ENCODE data around the gene ARHGEF25.
"Not testable (repeated sequence)": the region's sequence is repeated elsewhere in the genome, so short reads cannot be mapped to it uniquely, and the experiment has no call there.

ARHGEF25 gene

DNA sequence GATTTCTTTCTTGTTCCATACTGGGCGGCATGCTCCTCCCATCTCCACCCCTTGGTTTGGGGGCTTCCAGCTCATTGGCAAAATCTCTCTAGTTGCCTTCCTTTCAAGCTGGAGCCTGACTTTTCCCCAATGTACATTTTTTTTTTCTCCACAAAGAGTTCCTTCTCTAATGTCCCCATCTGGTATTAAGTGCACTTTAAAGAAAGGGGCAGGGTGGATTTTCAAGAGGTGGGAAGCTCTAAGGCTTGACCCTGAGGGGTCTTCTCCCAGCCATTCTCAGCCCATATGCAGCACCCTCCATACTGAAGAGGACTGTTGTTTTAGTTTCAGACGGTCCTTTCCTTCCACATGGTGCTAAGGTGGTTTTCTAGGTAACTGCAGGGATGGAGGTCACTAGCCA, 26.1 kb upstream of the ARHGEF25 start:
- DNase-seq (ENCODE audit: low spot score) = no peak

DNA sequence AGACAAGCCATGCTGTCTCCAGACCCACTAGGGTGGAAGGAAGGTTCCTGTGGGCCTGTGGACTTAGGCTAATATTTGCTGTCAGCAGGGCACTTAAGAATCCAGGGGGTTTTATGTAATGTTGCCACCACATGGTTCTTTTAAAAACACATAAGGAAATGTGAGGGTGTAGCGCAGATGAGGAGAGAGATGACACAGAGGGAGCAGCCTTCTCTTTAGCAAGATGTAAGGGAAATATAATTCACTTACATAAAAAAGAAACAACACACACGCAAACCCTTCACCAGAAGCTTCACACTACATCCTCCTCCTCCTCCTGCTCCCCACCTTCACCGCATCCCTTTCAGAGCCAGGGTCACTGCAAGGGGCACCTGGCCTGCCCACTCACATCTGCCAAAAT, 25.1 kb upstream of the ARHGEF25 start:
- no peak for DNase-seq (ENCODE audit: low spot score)

- DNase-seq (ENCODE audit: low spot score) = no peak
Observed at GRCh38 chr12:57586832-57587429, 24.3 kb upstream of the ARHGEF25 start.

DNA sequence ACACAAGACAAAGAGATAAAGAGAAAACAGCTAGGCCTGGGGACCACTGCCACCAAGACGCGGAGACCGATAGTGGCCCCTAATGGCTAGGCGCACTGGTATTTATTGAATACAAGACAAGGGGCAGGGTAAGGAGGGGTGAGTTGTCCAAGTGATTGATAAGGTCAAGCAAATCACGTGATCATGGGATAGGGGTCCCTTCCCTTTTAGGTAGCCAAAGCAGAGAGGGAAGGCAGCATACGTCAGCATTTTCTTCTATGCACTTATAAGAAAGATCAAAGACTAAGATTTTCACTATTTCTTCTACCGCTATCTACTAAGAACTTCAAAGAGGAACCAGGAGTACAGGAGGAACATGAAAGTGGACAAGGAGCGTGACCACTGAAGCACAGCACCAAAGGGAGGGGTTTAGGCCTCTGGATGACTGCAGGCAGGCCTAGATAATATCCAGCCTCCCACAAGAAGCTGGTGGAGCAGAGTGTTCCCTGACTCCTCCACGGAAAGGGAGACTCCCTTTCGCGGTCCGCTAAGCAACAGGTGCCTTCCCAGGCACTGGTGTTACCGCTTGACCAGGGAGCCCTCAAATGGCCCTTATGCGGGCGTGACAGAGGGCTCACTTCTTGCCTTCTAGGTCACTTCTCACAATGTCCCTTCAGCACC, 22.2 kb upstream of the ARHGEF25 start:
- DNase-seq (ENCODE audit: low spot score) = not testable (repeated sequence)

DNA sequence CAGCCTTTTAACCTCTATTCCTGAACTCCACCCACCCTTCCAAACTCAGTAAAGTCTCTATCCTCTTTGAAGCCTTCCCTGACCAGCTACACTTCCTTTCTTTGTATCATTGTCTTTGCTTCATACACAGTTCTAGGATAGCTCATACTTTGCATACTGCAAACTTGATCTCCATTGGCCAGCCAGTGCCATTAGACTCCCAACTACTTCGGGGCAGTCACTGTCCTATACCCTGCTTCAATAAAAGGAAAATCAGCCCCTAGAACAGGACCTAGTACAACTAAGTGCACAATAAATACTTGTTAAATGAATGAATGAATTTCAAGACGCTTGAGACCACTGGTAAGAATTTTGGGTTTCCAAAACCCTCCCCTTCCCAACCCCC, 20.8 kb upstream of the ARHGEF25 start:
- no peak for DNase-seq (ENCODE audit: low spot score)

- DNase-seq (ENCODE audit: low spot score) = peak; percentile 83
Observed at GRCh38 chr12:57590864-57591781, 20.1 kb upstream of the ARHGEF25 start, which contains the start of gene PIP4K2C. Gene PIP4K2C (plus strand): TSS chr12:57591192. CDS start chr12:57591290, 98 bp downstream.

DNA sequence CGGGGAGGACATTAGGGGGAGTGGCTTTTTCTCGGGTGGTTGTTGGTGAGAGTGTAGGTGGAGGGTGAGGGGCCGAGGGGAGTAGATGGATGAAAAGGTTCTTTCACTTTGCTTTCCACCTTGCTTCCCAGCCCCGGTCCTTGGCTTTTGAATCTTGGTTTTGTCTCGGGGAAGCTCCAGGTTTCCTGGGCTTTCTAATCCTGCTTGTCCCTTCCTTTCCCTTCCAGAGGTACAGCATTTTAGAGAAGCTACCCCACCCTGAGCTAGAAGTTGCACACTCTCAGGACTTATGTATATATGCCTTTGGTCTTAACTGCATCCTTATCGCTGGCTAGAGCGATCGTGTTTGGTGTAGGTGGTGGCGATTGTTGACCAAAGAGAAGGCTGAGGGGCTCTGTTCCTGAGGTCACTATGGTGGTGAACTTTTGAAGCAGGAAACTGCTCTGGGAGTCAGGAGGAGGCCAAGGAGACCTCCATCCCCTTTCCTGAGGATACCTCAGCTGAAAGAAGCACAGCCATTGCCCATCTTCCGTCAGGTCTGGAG, 19.4 kb upstream of the ARHGEF25 start:
- DNase-seq (ENCODE audit: low spot score) = no peak

- peak; percentile 38 for DNase-seq (ENCODE audit: low spot score)
Observed at GRCh38 chr12:57592551-57593165, 18.6 kb upstream of the ARHGEF25 start.

GRCh38 chr12:57593187-57593586, 18.0 kb upstream of the ARHGEF25 start:
- DNase-seq (ENCODE audit: low spot score) = no peak

DNA sequence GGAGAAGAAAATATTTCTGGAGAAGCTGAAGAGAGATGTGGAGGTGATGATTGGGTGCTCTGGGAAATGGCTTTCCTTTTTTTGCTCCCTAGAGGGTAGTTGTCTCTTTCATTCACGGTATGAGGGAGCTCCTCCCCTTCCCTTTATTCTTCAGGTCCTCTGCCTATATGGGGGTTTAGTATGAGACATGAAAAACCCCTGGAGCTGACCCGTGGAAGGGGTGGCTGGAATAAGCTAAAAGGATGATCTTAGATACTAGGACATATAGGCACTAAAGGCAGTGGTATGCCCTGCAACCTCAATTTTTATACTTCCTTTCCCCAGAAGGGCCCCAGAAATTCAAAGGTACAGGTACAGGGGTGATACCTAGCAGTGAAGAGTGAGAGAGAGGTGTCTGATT, 10.8 kb upstream of the ARHGEF25 start:
- no peak for DNase-seq (ENCODE audit: low spot score)

DNA sequence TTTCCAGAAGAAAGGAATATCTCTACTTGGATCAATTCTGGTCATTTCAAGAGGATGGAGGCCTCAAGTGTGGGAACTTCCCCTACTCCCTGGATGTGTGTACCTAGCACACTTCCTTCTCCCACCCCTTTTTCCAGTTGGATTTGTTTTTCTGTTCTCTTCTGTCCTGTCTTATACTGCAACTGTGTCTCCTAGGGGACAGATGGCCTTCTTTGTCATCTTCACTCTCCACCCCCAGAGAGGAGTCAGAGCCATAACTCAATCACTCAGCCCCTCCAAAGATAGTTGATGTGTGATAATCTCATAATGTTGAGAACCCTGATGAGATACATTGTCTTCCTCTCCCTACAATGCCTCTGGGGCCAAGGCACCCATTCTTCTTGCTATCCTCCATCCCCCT, 8.7 kb upstream of the ARHGEF25 start:
- DNase-seq (ENCODE audit: low spot score) = no peak

DNA sequence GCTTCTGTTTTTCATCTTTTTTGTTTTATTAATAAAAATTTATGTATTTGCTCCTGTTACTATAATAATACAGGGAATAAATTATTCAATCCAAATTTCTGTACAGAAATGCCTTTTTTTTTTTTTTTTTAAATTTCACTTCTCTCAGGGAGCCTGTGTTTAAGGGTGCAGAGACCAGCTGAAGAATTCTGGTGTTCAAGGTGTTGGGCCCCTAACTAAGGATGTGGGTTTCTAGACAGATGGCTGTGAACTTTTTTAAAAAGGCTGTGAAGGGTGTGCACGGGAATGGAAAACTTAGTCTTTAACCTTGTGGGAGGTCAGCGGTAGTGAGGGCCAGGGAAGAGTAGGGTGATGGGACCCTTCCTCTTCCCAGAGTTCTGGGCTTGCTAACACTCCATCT, 7.9 kb upstream of the ARHGEF25 start:
- DNase-seq (ENCODE audit: low spot score) = no peak

GRCh38 chr12:57603815-57604453, 7.3 kb upstream of the ARHGEF25 start:
- DNase-seq (ENCODE audit: low spot score) = no peak

- no peak for DNase-seq (ENCODE audit: low spot score)
Observed at GRCh38 chr12:57604454-57604991, 6.7 kb upstream of the ARHGEF25 start, which contains the start of gene DTX3. Gene DTX3 (plus strand): TSS chr12:57604824. CDS start chr12:57606518, 1,694 bp downstream.

DNA sequence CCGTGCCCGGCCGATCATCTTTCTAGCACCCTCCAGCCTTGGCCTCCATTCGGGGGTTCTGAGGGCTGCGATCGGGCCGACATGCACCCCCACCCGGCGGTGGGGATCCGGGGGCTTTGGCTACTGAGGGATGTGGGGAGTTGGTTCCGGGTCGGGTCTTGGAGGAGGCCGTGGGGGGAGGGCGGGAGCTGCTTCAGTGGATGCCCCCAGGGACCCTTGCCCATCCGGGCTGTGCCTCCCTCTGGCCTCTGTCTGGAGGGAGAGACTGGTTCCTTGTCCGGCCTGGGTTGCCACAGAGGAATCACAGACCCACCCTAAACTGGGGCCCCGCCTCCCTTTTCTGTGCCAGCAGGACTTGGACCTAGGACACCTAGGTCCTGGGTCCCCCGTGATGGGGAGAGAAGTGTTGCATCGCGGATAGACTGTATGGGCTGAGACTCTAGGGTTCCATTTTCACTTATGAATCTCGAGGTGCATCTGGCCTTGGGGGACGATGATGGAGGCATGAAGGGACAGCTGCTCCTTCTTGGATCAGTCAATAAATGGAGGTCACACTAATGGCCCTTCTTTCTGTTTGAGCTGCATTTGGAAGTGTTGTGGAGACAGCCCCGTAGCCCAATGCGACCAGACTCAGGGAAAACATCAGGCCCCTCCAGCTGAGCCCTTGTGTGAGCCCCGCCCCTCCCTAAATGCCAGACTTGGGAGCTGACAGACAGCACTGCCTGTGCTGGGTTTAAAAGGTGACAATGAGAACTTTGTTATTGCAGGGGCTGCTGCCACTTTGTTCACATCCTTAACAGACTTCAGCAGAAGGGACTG, 6.0 kb upstream of the ARHGEF25 start:
- no peak for DNase-seq (ENCODE audit: low spot score)

GRCh38 chr12:57605811-57606311, 5.4 kb upstream of the ARHGEF25 start:
- no peak for DNase-seq (ENCODE audit: low spot score)

GRCh38 chr12:57606399-57606798, 4.8 kb upstream of the ARHGEF25 start:
- DNase-seq (ENCODE audit: low spot score) = no peak

DNA sequence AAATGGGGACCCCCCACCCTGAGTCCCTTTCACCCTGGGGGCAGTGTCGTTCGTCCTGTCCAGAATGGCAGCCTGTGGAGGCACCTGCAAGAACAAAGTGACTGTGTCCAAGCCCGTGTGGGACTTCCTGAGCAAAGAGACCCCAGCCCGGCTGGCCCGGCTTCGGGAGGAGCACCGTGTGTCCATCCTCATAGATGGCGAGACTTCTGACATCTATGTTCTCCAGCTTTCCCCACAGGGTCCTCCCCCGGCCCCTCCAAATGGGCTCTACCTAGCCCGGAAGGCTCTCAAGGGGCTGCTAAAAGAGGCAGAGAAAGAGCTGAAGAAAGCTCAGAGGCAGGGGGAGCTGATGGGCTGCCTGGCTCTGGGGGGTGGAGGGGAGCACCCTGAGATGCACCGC, 4.4 kb upstream of the ARHGEF25 start:
- no peak for DNase-seq (ENCODE audit: low spot score)

DNA sequence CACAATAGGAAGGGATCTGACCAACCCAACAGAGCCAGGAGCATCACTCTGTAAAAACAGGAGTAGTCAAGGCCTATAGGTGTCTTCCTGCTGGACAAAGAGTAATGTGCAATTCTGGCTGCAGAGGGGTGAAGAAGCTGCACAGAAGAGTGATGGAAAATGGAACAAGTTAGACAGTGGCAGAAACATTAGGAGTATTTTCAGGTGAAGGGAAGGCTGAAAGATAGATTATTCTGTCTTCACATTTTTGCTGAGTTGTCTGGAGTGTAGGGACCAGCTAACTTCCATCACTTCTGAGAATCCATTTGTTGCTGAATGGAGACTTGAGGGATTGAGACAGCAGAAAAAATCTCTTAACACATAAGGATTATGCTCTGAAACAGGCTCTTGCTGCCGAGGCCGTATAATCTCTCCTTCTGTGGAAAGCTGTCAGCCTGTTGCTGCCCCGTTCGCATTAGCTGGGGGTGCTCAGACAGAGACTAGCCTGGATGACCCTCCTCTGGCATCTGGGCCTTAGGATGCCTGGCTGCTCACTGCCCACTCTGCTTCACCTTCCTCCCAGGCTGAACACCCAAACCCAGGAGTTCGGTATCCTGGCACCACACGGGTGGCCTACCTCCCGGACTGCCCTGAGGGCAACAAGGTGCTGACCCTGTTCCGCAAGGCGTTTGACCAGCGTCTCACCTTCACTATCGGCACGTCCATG, 3.1 kb upstream of the ARHGEF25 start:
- no peak for DNase-seq (ENCODE audit: low spot score)

Data from RKO (cell line).